Regular cardiac myocyte (primary cell): ENCODE measurements around the gene RBMY1J. TPM values are rescaled to one million over a fixed set of nuclear protein-coding genes. Genes with fewer than 3 reads are reported as not detected.

Experiments used
- total RNA-seq: library from RNA; depleted of rRNA; stranded (reverse); fragments of >200 nt; gene quantifications from 2 replicates; pipeline ENCODE4 v1.2.3, GENCODE V29; 2014

The RBMY1J gene
- total RNA-seq = not detected in 2 replicates

GRCh38 chrY:22403110-22403509, at the start of gene RBMY1J:
Gene RBMY1J (plus strand): TSS chrY:22403410. CDS start chrY:22405448, 2,038 bp downstream.

Other genes starting within 250 kb of the RBMY1J start
- not detected in 2 replicates for gene RBMY1F, start 220.5 kb upstream of the RBMY1J start, total RNA-seq